Kidney (tissue), 14 donors: ENCODE data around the gene ATP8A2. TPM values are rescaled to one million over a fixed set of nuclear protein-coding genes. Genes with fewer than 3 reads are reported as not detected.

Source experiments
- DNase-seq, 5 donors: peaks; one replicate each; pipeline ENCODE4 v3.0.0-alpha.2; 2013 to 2020
- FAIRE-seq: peaks from 2 replicates; lab custom pipeline; 2012; peaks lifted over from hg19 to GRCh38; lab: Jason Lieb, UNC
- H3K27ac ChIP-seq, 2 donors: one replicate each; pipeline ENCODE4 v1.7.0; 2013; ENCODE audit warnings: low read depth in 2 of 2, low read length in 2 of 2, inconsistent platforms in 1 of 2
- H3K27me3 ChIP-seq: one replicate; pipeline ENCODE4 v1.7.1; 2013; ENCODE audit warnings: low read length, inconsistent platforms; ENCODE audit not compliant: control insufficient read depth, insufficient read depth
- H3K36me3 ChIP-seq, 3 donors: one replicate each; pipeline versions ENCODE4 v1.7.0 to v1.7.1; 2013; ENCODE audit warnings: low read length in 3 of 3, control low read depth in 1 of 3, inconsistent platforms in 1 of 3; ENCODE audit not compliant: insufficient read depth in 3 of 3, control insufficient read depth in 2 of 3
- H3K4me1 ChIP-seq, 3 donors: one replicate each; pipeline versions ENCODE4 v1.7.0 to v1.7.1; 2013; ENCODE audit warnings: low read length in 3 of 3, inconsistent platforms in 1 of 3, low read depth in 1 of 3; ENCODE audit not compliant: control insufficient read depth in 2 of 3, insufficient read depth in 2 of 3
- H3K4me3 ChIP-seq, 3 donors: one replicate each; pipeline versions ENCODE4 v1.7.0 to v1.8.1; 2013; ENCODE audit warnings: low read length in 3 of 3, control low read depth in 1 of 3, inconsistent platforms in 1 of 3
- H3K9ac ChIP-seq, 3 donors: one replicate each; pipeline versions ENCODE4 v1.7.0 to v1.7.1; 2013; ENCODE audit warnings: low read length in 3 of 3, control low read depth in 1 of 3, inconsistent platforms in 1 of 3
- H3K9me3 ChIP-seq, 3 donors: one replicate each; pipeline versions ENCODE4 v1.7.0 to v1.7.1; 2013; ENCODE audit warnings: low read length in 3 of 3, control low read depth in 1 of 3, inconsistent platforms in 1 of 3; ENCODE audit not compliant: control insufficient read depth in 2 of 3, insufficient read depth in 1 of 3
- CTCF ChIP-seq: IDR thresholded peaks from 3 replicates; pipeline ENCODE4 v1.5.1; 2012; ENCODE audit warnings: mild to moderate bottlenecking, moderate library complexity, borderline replicate concordance; ENCODE audit not compliant: insufficient read depth; ENCODE audit errors: extremely low read depth
- intact Hi-C: fragments of 100-400 bp; cut with DNase I; formaldehyde crosslinking; loops from one replicate; pipeline ENCODE4 v1.11.1; 2022
- polyA plus RNA-seq: library from polyadenylated mRNA; stranded (reverse); fragments of 350-450 nt; fragmentation: Illumina TruSeq; extraction: RNeasy Lipid Tissue Mini Kit (QIAGEN cat#74804); gene quantifications from one replicate; pipeline ENCODE4 v1.2.3, GENCODE V29; 2014; ENCODE audit warnings: low read depth, low replicate concordance; ENCODE audit not compliant: insufficient read depth
- total RNA-seq: library from RNA; stranded (reverse); fragmentation: NEBNext Ultra II Directional; extraction: Animal tissue kit (Norgen Biotek cat#: 25700); gene quantifications from one replicate; pipeline ENCODE4 v1.2.1, GENCODE V29; 2021
- donor health status: control.
- donor health status: control.
- donor health status: control.
- donor health status: control.
- donor health status: control.
- donor health status: DM: yes; HTN: yes; CAD: no.
- donor health status: Normal renal cell carcinoma (clear cell type).

The ATP8A2 gene
- total and polyA plus RNA-seq, 2 donors from 2014 or later = 0.50 to 0.73 TPM

- FAIRE-seq = no peak
- Histone ChIP-seq H3K27me3 (no peaks in the 10 kb centered on the region), H3K4me3 (no peak overlapping the region), H3K9ac (no peak overlapping the region), H3K9me3 (no peaks in the 10 kb centered on the region), H3K36me3 (no peaks in the 10 kb centered on the region), H3K4me1 (no peaks in the 10 kb centered on the region), H3K27ac (no peak overlapping the region)
- intact Hi-C loops = no loop called here
- DNase-seq = no peak
- TF ChIP-seq CTCF = no peak
Measured at GRCh38 chr13:25765266-25765665, 393.5 kb downstream of the ATP8A2 start.

- Histone ChIP-seq H3K9me3 (no peaks in the 10 kb centered on the region), H3K4me3 (no peak overlapping the region), H3K27me3 (no peaks in the 10 kb centered on the region), H3K36me3 (no peaks in the 10 kb centered on the region), H3K4me1 (no peaks in the 10 kb centered on the region), H3K27ac (no peak overlapping the region), H3K9ac (no peak overlapping the region)
- no peak for FAIRE-seq
- intact Hi-C loops = no loop called here
- DNase-seq = no peak
- TF ChIP-seq CTCF = no peak
Measured at GRCh38 chr13:25766576-25766975, 394.8 kb downstream of the ATP8A2 start.

- Histone ChIP-seq H3K4me3 (no peak overlapping the region), H3K9ac (no peak overlapping the region), H3K9me3 (no peaks in the 10 kb centered on the region), H3K27ac (no peak overlapping the region), H3K36me3 (no peaks in the 10 kb centered on the region), H3K27me3 (no peaks in the 10 kb centered on the region), H3K4me1 (no peaks in the 10 kb centered on the region)
- TF ChIP-seq CTCF = no peak
- no peak for FAIRE-seq
- DNase-seq = no peak
- intact Hi-C loops = no loop called here
Measured at GRCh38 chr13:25766991-25767390, 395.2 kb downstream of the ATP8A2 start.

- Histone ChIP-seq H3K9ac (no peak overlapping the region), H3K9me3 (no peaks in the 10 kb centered on the region), H3K4me3 (no peak overlapping the region), H3K4me1 (no peaks in the 10 kb centered on the region), H3K27me3 (no peaks in the 10 kb centered on the region), H3K27ac (no peak overlapping the region), H3K36me3 (no peaks in the 10 kb centered on the region)
- TF ChIP-seq CTCF = no peak
- intact Hi-C loops = no loop called here
- no peak for DNase-seq
- FAIRE-seq = no peak
Measured at GRCh38 chr13:25768376-25768775, 396.6 kb downstream of the ATP8A2 start.
